Adrenal gland (tissue), 5 donors: Measurements from ENCODE around the gene PRDX5.

ENCODE experiments used
- CTCF ChIP-seq, 6 experiments: fragments of 450-650 bp in 4 of 6; fragments of 200-600 bp in 2 of 6; sonication (generic) in 1 of 6; IDR thresholded peaks; 1 replicate in 5 of 6; 2 replicates in 1 of 6; pipeline versions ENCODE4 v1.5.1 to v1.8.0; 2016 to 2021; ENCODE audit warnings: antibody characterized with exemption in 6 of 6, mild to moderate bottlenecking in 2 of 6, moderate library complexity in 1 of 6
- POLR2A ChIP-seq, 2 donors: fragments of 450-650 bp; IDR thresholded peaks; one replicate each; pipeline ENCODE4 v1.6.1; 2017; ENCODE audit warnings: antibody characterized with exemption in 2 of 2, mild to moderate bottlenecking in 2 of 2, moderate library complexity in 1 of 2
- donor health status: DM: no; HTN: no; CAD: no.

- TF ChIP-seq CTCF (IDR thresholded peaks at IDR 0.05): no peak
- no peak for TF ChIP-seq POLR2A (IDR thresholded peaks at IDR 0.05)
Observed at GRCh38 chr11:64291752-64292459, 26.0 kb upstream of the PRDX5 start.
